ENCODE data around the gene SULT2A1.

Gene SULT2A1

GRCh38 chr19:47901370-47901769 lies 15.3 kb upstream of the SULT2A1 start:
- H2AFZ ChIP-seq (ENCODE audit: low read depth, low read length, severe bottlenecking): no peak overlapping the region
- H3K9me2 ChIP-seq (replicated peaks; ENCODE audit: insufficient read depth, low read length): no peaks in the 10 kb centered on the region
- no peak overlapping the region for H3K4me2 ChIP-seq (ENCODE audit: low read depth, low read length, poor library complexity, severe bottlenecking)
- no peak overlapping the region for H3K4me3 ChIP-seq (ENCODE audit: insufficient read depth, low read length, poor library complexity, severe bottlenecking)
- H3K27ac ChIP-seq (ENCODE audit: low read depth, low read length): no peak overlapping the region
- no peaks in the 10 kb centered on the region for H3K9me3 ChIP-seq (ENCODE audit: insufficient read depth, low read length)
- H3K27me3 ChIP-seq (ENCODE audit: low read length): no peaks in the 10 kb centered on the region
- H3K9ac ChIP-seq (ENCODE audit: low read length): no peak overlapping the region
- no peak for TF ChIP-seq EZH2phosphoT487 (conservative IDR thresholded peaks at IDR 0.05; ENCODE audit: low read length)
- no peak for TF ChIP-seq CTCF (IDR thresholded peaks at IDR 0.05; ENCODE audit: insufficient read depth, low read length, poor library complexity, severe bottlenecking)
- H4K20me1 ChIP-seq (ENCODE audit: low read depth, low read length): no peaks in the 10 kb centered on the region
- H3F3A ChIP-seq (ENCODE audit: insufficient read depth): no peaks in the 10 kb centered on the region
- no peaks in the 10 kb centered on the region for H3K79me2 ChIP-seq (ENCODE audit: insufficient read depth, low read length)
- no peaks in the 10 kb centered on the region for H3K36me3 ChIP-seq (ENCODE audit: low read length)

- Histone ChIP-seq H2AFZ (ENCODE audit: low read depth, low read length, severe bottlenecking) (no peak overlapping the region), H3K9me2 (replicated peaks; ENCODE audit: insufficient read depth, low read length) (no peaks in the 10 kb centered on the region), H3K4me2 (ENCODE audit: low read depth, low read length, poor library complexity, severe bottlenecking) (no peak overlapping the region), H3K79me2 (ENCODE audit: insufficient read depth, low read length) (no peaks in the 10 kb centered on the region), H3K4me3 (ENCODE audit: insufficient read depth, low read length, poor library complexity, severe bottlenecking) (no peak overlapping the region), H3K36me3 (ENCODE audit: low read length) (no peaks in the 10 kb centered on the region), H4K20me1 (ENCODE audit: low read depth, low read length) (no peaks in the 10 kb centered on the region), H3K27me3 (ENCODE audit: low read length) (no peaks in the 10 kb centered on the region), H3K9ac (ENCODE audit: low read length) (no peak overlapping the region), H3K9me3 (ENCODE audit: insufficient read depth, low read length) (no peaks in the 10 kb centered on the region), H3F3A (ENCODE audit: insufficient read depth) (no peaks in the 10 kb centered on the region), H3K27ac (ENCODE audit: low read depth, low read length) (no peak overlapping the region)
- no peak for TF ChIP-seq EZH2phosphoT487 (conservative IDR thresholded peaks at IDR 0.05; ENCODE audit: low read length)
- TF ChIP-seq CTCF (IDR thresholded peaks at IDR 0.05; ENCODE audit: insufficient read depth, low read length, poor library complexity, severe bottlenecking): no peak
These were observed 13.2 kb upstream of the SULT2A1 start for GRCh38 chr19:47899335-47899734.

- Histone ChIP-seq H3F3A (ENCODE audit: insufficient read depth) (no peaks in the 10 kb centered on the region), H3K36me3 (ENCODE audit: low read length) (no peaks in the 10 kb centered on the region), H3K4me3 (ENCODE audit: insufficient read depth, low read length, poor library complexity, severe bottlenecking) (no peak overlapping the region), H3K79me2 (ENCODE audit: insufficient read depth, low read length) (no peaks in the 10 kb centered on the region), H3K9ac (ENCODE audit: low read length) (no peak overlapping the region), H3K9me3 (ENCODE audit: insufficient read depth, low read length) (no peaks in the 10 kb centered on the region), H3K4me2 (ENCODE audit: low read depth, low read length, poor library complexity, severe bottlenecking) (no peak overlapping the region), H3K9me2 (replicated peaks; ENCODE audit: insufficient read depth, low read length) (no peaks in the 10 kb centered on the region), H4K20me1 (ENCODE audit: low read depth, low read length) (no peaks in the 10 kb centered on the region), H3K27me3 (ENCODE audit: low read length) (no peaks in the 10 kb centered on the region), H3K27ac (ENCODE audit: low read depth, low read length) (no peak overlapping the region), H2AFZ (ENCODE audit: low read depth, low read length, severe bottlenecking) (no peak overlapping the region)
- TF ChIP-seq EZH2phosphoT487 (conservative IDR thresholded peaks at IDR 0.05; ENCODE audit: low read length): no peak
- no peak for TF ChIP-seq CTCF (IDR thresholded peaks at IDR 0.05; ENCODE audit: insufficient read depth, low read length, poor library complexity, severe bottlenecking)
These were observed 11.7 kb upstream of the SULT2A1 start for GRCh38 chr19:47897861-47898260.

All from SU-DHL-6 (cell line).